Hepatic stellate cell (primary cell): Measurements from ENCODE around the gene SPRYD4.
"Not testable (repeated sequence)": the region's sequence is repeated elsewhere in the genome, so short reads cannot be mapped to it uniquely, and the experiment has no call there.

ENCODE experiments used
- DNase-seq: peaks from one replicate; pipeline ENCODE4 v3.0.0; 2011; ENCODE audit warnings: low spot score

The SPRYD4 gene

DNA sequence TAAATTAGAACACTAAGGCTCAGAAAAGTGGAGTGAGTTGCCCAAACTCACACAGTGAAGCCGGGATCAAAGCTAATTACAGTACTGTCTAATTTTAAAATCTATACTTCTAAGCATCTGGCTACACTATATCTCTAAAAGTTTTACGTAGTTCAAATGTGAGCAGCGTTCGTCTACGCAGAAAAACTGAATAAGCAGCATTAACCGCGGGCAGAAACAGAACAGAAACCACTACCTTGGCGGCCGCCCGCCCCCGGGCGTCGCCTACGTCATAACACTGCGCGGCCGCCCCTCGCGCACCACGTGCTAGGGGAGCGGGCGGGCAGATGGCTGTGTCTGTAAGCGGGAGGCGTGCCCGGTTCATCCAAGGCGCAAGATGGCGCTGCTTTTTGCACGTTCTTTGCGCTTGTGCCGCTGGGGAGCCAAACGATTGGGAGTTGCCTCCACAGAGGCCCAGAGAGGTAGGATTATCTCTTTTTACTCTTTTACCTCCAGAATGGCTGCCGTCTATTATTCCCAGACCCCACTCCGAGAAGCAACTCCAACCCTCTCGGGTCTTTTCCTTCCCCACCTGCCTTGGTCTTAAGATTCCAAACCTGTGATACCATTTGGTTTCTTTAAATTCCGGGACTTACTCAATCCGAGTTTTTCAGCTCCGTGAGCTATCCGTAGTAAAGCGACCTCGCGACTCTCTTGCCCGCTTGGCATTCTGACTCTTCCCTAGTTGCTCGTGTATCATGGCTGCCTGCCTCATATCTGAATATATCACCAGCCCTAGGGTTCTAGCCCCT lies at the start of gene SPRYD4:
Gene SPRYD4, plus strand, starts transcription at position 363 of the 791 bp plus-strand sequence. Its CDS starts 14 bp downstream, at position 377.
- DNase-seq, result peak; percentile 93

DNA sequence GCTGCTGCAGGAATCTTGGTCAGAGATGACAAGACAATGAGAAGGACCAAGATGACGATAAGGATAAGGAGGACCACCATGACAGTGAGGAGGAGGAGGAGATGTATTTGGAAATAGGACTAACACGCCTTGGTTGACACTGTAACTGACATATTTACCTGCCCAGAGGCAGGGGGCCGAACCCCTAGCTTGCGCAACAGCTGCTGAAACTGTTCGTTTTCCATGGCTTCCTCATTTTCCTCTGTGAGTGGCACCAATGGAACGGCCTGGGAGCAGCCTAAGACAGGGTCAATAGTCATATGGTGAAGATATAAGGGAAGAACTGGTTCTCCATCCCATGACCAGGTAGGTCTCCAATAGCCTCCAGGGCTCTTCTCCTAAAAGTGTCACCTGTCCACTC lies 48.0 kb upstream of the SPRYD4 start:
- DNase-seq, result no peak

DNA sequence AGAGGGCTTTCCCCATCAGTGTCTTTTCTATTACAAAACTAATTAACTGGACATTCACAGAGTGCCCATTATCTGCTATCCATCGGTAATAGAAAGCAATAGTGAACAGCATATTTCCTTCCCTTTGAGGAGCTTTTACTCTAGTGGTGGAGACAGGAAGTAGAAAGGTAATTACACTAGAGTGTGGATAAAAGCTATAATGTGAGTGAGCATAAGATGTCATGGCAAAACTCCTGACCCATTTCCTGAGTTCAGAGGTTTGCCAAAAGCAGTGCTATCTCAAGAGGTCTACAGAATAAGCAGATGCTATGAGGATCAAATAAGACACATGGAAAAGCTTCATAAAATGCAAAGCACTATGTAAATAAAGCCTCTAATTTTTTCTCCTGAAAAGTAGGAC lies 43.2 kb upstream of the SPRYD4 start:
- DNase-seq, result no peak

DNA sequence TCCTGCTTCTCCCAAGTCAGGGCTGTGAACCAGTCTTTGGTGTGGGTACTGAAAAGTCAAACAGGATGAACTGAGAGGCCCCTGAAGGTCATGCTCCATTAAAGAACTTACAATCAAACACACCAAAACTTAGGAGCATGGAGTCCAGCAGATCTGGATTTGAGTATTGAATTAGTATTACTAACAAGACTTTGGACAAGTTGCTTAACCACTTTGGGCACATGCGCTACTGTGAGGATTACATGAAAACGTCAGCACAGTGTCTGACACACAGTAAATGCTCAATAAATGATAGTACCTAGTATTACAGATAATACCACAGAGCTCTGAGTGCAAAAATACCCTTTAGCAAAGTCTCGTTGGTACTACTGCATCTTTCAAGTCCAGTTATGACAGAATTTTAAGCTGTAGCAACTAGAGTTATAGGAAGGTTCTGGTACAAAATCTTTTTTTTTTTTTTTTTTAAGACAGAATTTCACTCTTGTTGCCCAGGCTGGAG lies 42.4 kb upstream of the SPRYD4 start:
- DNase-seq, result no peak

DNA sequence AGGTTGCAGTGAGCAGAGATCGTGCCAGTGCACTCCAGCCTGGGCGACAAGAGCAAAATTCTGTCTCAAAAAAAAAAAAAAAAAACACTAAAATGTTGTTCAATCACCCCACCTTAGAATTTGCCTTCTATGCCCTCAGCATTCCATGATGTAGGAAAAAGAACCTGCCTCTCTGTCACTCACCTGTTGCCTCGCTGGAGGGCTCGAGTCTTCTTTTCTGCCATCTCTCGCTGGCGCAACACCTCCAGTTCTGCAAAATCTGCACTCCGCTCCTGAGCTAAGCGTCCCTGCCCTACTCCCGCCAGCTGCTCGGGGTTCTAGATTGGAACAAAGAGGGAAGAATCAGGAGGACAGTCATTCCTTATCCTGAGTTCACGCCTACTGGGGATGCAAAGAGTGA lies 37.1 kb upstream of the SPRYD4 start:
- no peak for DNase-seq

DNA sequence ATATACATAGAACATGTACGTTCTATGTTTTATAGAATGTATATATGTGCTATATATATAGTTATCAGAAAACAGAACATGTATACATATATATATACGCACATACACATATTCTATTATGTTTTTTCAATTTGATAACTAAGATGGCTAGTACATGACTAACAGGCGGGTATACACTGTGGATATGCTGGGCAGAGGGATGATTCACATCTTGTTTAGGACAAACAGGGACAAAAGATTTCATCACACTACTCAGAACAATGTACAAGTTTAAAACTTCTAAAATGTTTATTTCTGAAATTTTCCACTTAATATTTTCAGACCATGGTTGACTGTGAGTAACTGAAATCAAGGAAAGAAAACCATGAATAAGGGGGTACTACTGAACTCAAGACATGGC lies 36.5 kb upstream of the SPRYD4 start:
- DNase-seq, result no peak

DNA sequence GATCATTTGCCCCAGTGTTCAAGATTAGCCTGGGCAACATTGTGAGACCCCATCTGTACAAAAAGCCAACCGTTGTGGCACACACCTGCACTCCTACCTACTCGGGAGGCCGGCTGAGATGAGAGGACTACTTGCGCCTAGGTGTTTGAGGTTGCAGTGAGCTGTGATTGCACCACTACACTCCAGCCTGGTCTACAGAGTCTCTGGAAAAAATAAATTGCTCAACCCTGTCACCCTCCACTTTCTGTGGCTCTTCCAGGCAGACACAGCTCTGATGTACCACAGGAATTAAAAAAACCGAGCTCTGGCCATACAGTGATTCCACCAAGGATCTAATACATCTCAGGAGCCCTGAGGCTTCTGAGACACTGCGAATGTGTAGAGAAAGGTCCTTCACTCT lies 33.5 kb upstream of the SPRYD4 start:
- no peak for DNase-seq

DNA sequence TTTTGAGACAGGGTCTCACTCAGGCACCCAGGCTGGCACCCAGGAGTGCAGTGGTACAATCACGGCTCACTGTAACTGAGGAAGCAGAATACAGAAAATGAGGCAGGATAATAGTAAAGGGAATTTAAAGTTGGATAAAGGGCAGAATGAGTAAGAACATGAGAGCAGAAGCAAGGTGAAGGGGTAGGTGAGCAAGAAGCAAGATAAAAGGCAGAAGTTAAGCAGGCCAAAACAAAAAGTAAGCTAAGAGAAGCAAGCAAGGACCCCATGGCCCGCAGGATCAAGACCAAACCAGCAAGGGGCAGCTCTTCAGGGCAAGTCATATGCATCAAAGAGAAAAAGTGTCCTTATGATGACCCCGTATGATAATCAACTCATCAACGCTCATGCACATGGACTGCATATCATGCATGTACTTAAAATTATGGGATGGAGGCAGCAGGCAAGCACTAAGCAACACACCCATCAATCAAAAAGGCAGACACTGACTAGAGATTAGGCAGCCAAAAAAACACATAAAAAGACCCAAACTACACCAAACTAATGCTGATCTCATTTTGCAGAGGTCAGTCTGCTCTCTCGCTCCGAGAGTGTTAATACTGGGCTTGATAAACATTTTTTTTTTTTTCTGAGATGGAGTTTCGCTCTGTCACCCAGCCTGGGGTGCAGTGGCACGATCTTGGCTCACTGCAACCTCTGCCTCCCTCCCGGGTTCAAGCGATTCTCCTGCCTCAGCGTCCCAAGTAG lies 30.8 kb upstream of the SPRYD4 start:
- no peak for DNase-seq

DNA sequence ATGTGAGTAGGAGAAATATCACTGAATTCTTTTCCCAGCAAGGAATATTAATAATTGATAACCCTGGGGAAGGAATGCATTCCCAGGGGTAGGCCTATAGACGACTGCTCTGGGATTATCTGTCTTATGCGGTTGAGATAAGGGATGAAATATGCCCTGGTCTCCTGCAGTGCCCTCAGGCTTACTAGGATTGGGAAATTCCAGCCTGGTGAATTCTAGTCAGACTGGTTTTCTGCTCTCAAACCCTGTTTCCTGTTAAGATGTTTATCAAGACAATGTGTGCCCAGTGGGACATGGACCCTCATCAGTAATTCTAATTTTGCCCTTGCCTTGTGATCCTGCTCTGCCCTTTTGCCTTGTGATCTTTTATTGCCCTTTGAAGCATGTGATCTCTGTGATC lies 25.2 kb upstream of the SPRYD4 start:
- not testable (repeated sequence) for DNase-seq

DNA sequence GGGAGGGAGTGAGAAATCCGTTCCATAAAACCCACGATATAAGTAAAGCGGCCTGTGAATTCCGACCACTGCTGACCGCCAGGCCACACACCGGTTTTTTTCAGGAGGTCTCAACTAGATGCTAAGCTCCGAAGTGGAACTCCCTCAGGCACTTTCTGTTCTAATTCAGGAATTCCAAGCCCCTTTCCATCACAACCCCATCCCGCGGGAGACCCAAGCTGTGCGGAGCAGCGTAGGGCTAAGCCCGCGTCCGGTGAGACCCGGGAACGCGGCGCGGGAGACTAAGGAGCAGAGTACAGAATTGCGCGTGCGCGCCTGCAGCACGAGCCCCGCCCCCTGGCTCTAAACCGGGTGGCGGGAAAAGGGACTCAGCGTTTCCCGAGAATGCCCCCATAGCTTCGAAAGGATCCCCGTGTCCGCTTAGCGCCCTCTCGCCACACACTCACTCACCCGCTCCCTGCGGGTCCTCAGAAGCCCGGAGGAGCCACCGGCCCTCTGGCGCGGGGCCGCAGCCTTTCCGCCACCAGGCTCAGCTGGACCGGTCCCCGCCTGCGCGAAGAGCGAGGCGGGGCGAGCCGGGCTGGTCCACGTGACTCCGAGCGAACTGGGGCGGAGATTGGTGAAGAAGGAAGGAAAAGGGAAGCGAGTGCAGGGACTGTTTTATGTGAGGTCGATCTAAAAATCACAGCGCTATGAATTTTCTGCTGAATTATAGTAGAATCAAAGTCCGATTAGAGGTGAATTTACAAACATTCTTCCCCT lies 19.3 kb upstream of the SPRYD4 start, which contains the start of gene TIMELESS:
Gene TIMELESS, minus strand, starts transcription at position 567 of the 762 bp plus-strand sequence. CDS start 15,256 bp downstream, outside the sequence.
- peak; percentile 97 for DNase-seq

DNA sequence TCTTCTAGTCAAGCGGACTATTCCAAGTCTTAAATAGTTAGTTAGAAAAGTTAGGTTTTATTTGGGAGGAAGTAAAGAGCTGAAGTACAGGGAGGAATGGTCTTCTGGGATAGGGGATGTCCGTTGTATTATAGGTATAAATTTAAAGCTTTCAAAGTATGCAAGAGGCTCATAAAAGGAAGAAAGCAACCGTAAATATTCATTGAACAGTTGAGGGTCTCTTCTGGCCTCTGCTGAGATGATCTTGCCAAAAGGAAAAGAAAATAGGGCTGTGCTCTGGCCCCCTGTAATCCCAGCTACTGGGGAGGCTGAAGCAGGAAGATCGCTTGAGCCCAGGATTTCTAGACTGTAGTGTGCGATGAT lies 18.8 kb upstream of the SPRYD4 start:
- DNase-seq, result no peak

DNA sequence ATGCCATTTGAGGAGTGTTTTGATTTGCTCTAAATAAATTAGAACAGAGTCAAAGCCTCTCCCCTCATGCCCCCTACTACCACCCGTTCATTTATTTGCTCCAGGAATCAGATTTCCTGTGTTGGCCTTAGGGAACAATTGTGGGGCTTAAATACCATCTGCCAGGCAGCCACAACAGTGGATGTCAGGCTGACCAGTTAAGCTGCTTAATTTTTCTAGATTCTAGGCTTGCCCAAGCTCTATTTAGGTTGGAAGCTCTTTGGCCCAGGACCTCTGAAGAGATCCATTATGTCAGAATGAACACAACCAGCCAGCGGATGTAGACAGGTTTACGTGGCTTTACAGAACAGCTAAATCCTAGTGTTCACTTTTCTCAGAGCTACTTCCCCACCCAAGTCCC lies 18.1 kb upstream of the SPRYD4 start:
- DNase-seq, result no peak

DNA sequence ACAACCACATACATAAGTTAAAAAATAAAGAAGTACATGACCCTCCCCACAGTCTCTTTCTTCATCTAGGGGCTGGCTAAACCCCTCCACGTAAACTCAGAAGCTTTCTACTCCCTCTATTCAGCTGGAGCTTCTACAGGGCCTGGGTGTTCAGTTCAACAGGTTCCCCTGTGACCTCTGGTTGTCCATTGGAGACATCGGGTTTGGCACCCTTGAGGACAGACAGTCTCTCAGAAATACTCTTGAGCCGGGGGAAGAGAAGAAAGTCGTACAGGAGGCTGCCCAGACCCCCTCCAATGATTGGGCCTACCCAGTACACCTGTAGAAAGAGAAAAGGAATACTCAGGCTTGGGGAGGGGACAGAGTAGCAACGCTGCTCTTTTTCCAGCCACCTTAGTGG lies 17.2 kb upstream of the SPRYD4 start:
- DNase-seq, result no peak

DNA sequence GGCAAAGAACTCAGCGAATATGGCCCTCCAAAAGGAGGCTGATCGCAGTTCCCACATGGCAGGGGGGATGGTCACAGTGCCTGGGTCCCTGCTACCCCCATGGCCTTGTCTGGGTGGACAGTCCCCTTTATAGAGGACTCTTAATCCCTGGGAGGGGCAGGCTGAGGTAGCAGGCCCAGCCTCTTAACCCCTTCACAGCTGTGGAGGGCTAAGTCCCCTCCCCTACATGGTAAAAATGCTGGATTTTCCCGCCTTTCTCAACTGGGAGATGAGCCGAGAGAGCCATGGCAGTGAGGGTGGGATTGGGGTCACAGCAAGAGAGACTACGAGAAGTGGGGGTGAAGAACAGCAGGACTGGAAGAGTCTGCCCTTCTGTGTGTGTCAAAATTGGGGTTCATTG lies 13.8 kb upstream of the SPRYD4 start, which contains the start of gene MIP:
Gene MIP, minus strand, starts transcription at position 101 of the 400 bp plus-strand sequence. Its CDS starts 44 bp downstream, at position 57.
- DNase-seq, result no peak

DNA sequence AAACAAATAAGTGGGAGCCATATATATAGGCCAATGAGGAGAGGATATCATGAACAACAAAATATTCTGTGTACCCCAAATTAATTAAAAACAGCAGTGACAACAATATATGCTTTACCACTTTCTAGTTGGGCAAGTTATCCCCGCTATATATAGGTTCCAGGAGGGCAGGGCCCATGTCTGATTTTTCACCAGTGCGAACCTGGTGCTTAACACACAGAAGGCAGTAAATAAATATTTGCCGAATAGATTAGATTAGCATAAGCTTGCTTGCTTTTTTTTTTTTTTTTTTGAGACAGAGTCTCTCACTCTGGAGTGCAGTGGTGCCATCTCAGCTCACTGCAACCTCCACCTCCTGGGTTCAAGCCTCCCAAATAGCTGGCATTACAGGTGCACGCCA lies 10.6 kb upstream of the SPRYD4 start:
- DNase-seq, result no peak

DNA sequence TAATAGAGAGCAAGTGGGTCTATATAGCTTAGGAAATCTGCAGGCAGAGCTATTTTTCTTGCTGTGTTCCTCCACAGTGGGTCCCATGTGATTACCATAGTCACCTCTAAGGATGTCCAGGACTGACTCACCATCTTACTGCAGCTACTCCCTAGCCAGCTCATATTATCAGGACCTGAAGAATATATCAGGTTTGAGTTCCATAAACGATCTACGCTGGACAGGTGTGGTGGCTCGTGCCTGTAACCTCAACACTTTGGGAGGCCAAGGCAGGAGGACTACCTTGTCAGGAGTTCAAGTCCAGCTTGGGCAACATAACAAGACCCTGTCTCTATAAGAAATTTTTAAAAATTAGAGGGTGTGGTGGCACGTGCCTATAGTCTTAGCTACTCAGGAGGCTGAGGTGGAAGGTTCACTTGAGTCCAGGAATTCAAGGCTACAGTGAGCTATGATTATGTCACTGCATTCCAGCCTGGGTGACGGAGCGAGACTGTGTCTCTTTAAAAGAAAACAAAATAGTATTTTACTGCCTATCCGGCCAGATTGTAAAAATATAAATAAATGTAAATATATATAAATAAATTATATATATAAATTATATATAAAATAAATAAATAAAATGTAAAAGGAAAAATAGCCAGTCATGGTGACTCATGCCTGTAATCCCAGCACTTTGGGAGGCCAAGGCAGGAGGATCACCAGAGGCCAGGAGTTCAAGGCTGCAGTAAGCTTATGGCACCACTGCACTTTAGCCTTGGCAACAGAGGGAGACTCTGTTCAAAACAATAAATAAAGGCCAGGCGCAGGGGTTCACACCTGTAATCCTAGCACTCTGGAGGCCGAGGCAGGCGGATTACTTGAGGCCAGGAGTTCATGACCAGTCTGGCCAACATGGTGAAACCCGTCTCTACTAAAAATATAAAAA lies 6.9 kb upstream of the SPRYD4 start:
- peak; percentile 60 for DNase-seq

DNA sequence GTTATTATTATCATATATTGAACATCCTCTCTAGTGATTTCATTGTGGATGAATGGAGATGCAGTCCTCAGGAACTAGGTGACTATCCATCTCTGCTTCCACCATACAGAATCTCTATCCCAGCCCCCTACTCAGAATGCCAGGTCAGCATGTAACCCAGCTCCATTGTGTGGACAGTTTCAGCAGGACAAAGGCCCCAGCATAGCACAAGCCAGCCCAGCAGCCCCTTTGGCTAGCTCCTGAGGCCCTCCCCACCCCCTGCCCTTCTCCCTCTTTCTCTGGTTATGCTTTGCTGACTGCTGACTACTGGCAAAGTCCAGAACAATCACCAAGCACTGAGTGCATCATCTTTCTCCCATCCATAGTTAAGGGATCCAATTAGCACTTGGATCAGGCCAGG lies 5.8 kb upstream of the SPRYD4 start:
- no peak for DNase-seq

DNA sequence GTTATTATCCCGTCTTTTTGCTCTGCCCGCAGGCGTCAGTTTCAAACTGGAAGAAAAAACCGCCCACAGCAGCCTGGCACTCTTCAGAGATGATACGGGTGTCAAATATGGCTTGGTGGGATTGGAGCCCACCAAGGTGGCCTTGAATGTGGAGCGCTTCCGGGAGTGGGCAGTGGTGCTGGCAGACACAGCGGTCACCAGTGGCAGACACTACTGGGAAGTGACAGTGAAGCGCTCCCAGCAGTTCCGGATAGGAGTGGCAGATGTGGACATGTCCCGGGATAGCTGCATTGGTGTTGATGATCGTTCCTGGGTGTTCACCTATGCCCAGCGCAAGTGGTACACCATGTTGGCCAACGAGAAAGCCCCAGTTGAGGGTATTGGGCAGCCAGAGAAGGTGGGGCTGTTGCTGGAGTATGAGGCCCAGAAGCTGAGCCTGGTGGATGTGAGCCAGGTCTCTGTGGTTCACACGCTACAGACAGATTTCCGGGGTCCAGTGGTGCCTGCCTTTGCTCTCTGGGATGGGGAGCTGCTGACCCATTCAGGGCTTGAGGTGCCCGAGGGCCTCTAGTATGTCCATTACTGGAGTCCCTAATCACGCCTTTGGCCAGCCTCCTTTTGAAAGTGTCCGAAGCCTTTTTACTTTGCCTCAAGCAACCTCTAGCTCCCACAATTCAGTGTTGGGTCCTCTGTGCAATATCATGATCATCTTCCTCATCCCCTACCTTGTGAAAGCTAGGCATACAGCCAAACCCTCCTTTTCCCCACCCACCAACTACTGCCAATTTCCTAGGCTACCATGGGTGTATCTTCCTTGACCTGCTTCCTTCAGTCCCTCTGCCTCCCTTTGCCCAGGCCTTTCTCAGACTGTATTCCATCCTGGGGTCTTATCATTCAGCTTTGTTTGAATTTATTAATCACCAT lies 891 bp downstream of the SPRYD4 start:
- peak; percentile 17 for DNase-seq

DNA sequence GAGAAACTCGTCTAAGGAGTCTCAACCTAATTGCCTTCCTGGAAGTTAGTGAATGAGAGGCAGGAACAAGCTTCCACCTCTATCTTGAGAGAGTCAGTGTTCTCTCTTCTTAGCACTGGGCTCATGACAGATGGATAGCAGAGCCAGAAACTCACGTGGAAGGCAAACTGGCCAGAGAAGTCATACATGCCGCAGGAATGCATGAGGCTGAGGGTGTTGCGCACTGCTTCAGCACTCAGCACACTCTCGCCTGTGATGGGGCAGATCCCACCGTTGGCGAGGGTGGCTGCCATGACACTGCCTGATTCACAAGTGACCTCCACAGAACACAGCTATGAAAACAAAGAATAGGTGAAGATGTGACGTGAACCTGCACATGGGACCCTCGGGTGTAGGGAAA lies 6.0 kb downstream of the SPRYD4 start:
- DNase-seq, result no peak

DNA sequence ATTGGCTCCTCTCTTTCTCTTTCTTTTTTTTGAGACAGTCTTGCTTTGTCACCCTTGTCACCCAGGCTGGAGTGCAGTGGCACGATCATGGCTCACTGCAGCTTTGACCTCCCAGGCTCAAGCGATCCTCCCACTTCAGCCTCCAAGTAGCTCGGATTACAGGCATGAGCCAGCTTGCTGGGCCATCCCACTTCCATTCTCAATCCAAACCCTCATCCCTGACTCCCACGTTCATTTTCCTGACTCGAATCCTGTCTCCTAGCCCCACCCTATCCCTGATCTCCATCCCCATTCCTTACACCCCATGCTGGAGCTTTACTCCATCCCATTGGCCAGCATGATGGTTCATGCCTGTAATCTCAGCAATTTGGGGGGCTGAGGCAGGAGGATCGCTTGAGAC lies 7.8 kb downstream of the SPRYD4 start:
- no peak for DNase-seq
